HFFc6 (cell line): ENCODE data around the gene ATP13A2. TPM values are rescaled to one million over a fixed set of nuclear protein-coding genes. Genes with fewer than 3 reads are reported as not detected.

Experiments
- DNase-seq: peaks from one replicate; pipeline ENCODE4 v3.0.0-alpha.2; 2018
- H3K27ac Mint-ChIP-seq: 2 replicates; pipeline ENCODE4 v1.8.0; 2020; ENCODE audit warnings: mild to moderate bottlenecking, mixed read lengths
- H3K27me3 Mint-ChIP-seq: 2 replicates; pipeline ENCODE4 v1.8.0; 2021; ENCODE audit warnings: mild to moderate bottlenecking, moderate library complexity, mixed read lengths; ENCODE audit not compliant: insufficient read depth
- H3K36me3 Mint-ChIP-seq: 2 replicates; pipeline ENCODE4 v1.8.0; 2021; ENCODE audit warnings: low read depth, mixed read lengths
- H3K4me1 Mint-ChIP-seq: 2 replicates; pipeline ENCODE4 v1.8.0; 2020; ENCODE audit warnings: low read depth, mixed read lengths
- H3K4me3 Mint-ChIP-seq: 2 replicates; pipeline ENCODE4 v1.8.0; 2020; ENCODE audit warnings: mild to moderate bottlenecking, moderate library complexity, mixed read lengths
- H3K9me3 Mint-ChIP-seq: 2 replicates; pipeline ENCODE4 v1.8.0; 2020; ENCODE audit warnings: mild to moderate bottlenecking, mixed read lengths
- CTCF ChIP-seq: fragments of 200-600 bp; sonication (generic); IDR thresholded peaks from 2 replicates; pipeline ENCODE4 v1.5.0; 2021; ENCODE audit warnings: antibody characterized with exemption, mild to moderate bottlenecking
- total RNA-seq, 6 experiments: library from RNA; stranded (reverse); fragmentation: NEBNext Ultra II Directional; extraction: Animal tissue kit (Norgen Biotek cat#: 25700); gene quantifications; 2 replicates in 1 of 6; 3 replicates in 5 of 6; pipeline ENCODE4 v1.2.3, GENCODE V29; 2021

ATP13A2 gene
- total RNA-seq, 6 experiments from 2014 or later = 26.8 to 33.6 (median 29.4) TPM

- DNase-seq = no peak
- Mint-ChIP-seq H3K9me3 (no peaks in the 10 kb centered on the region), H3K4me1 (no peaks in the 10 kb centered on the region; the same call in 1 of the 2 replicates), H3K27ac (no peak overlapping the region), H3K27me3 (no peaks in the 10 kb centered on the region; the same call in 1 of the 2 replicates), H3K4me3 (no peak overlapping the region), H3K36me3 (peaks cover 6% of the 10 kb centered on the region; the same call in 1 of the 2 replicates)
- no peak for TF ChIP-seq CTCF
Measured at GRCh38 chr1:17040135-17040534, 28.4 kb upstream of the ATP13A2 start.

GRCh38 chr1:17039522-17039921 is 27.8 kb upstream of the ATP13A2 start:
- no peak for DNase-seq
- Mint-ChIP-seq H3K4me3 (no peak overlapping the region), H3K36me3 (peaks cover 6% of the 10 kb centered on the region; the same call in 1 of the 2 replicates), H3K9me3 (no peaks in the 10 kb centered on the region), H3K4me1 (no peaks in the 10 kb centered on the region), H3K27ac (no peak overlapping the region), H3K27me3 (no peaks in the 10 kb centered on the region; the same call in 1 of the 2 replicates)
- TF ChIP-seq CTCF = no peak

- Mint-ChIP-seq H3K9me3 (no peaks in the 10 kb centered on the region), H3K4me3 (no peak overlapping the region), H3K4me1 (no peaks in the 10 kb centered on the region), H3K27ac (no peak overlapping the region), H3K27me3 (no peaks in the 10 kb centered on the region), H3K36me3 (0 out of 2 replicates have a peak, but pooled peaks cover 4% of the 10 kb centered on the region)
- no peak for DNase-seq
- TF ChIP-seq CTCF = no peak
Measured at GRCh38 chr1:17033481-17033880, 21.8 kb upstream of the ATP13A2 start.

GRCh38 chr1:17032741-17033140 is 21.0 kb upstream of the ATP13A2 start:
- no peak for TF ChIP-seq CTCF

GRCh38 chr1:17031436-17031835 is 19.7 kb upstream of the ATP13A2 start:
- Mint-ChIP-seq H3K4me1 (no peaks in the 10 kb centered on the region), H3K4me3 (no peak overlapping the region), H3K36me3 (peaks cover 17% of the 10 kb centered on the region), H3K27ac (no peak overlapping the region), H3K9me3 (no peaks in the 10 kb centered on the region), H3K27me3 (no peaks in the 10 kb centered on the region)
- no peak for TF ChIP-seq CTCF
- DNase-seq = no peak

More at GRCh38 chr1:17032741-17033140, 21.0 kb upstream of the ATP13A2 start:
- Mint-ChIP-seq H3K4me3 (no peak overlapping the region), H3K36me3 (peaks cover 9% of the 10 kb centered on the region; the same call in 1 of the 2 replicates), H3K9me3 (no peaks in the 10 kb centered on the region), H3K4me1 (no peaks in the 10 kb centered on the region), H3K27ac (no peak overlapping the region; the same call in 1 of the 2 replicates), H3K27me3 (no peaks in the 10 kb centered on the region)
- DNase-seq = no peak

- H3K36me3 Mint-ChIP-seq = peaks cover 17% of the 10 kb centered on the region
- H3K9me3 Mint-ChIP-seq = no peaks in the 10 kb centered on the region
- no peaks in the 10 kb centered on the region for H3K27me3 Mint-ChIP-seq
- no peak for DNase-seq
- TF ChIP-seq CTCF = no peak
- H3K4me1 Mint-ChIP-seq = no peaks in the 10 kb centered on the region
- H3K27ac Mint-ChIP-seq = no peak overlapping the region
- H3K4me3 Mint-ChIP-seq = no peak overlapping the region
Measured at GRCh38 chr1:17030206-17030605, 18.5 kb upstream of the ATP13A2 start.
